Stimulated activated CD8-positive, alpha-beta memory T cell treated with anti-CD3 and anti-CD28 coated beads, Interleukin-7, amount 100 ng/mL, for 48 hours (primary cell): ENCODE results near the gene BRI3.

ENCODE experiments used
- DNase-seq, 2 donors: peaks; one replicate each; pipeline ENCODE4 v3.0.0-alpha.2; 2020; ENCODE audit warnings: low read depth in 1 of 2; ENCODE audit errors: extremely low read depth in 1 of 2

Gene BRI3

DNA sequence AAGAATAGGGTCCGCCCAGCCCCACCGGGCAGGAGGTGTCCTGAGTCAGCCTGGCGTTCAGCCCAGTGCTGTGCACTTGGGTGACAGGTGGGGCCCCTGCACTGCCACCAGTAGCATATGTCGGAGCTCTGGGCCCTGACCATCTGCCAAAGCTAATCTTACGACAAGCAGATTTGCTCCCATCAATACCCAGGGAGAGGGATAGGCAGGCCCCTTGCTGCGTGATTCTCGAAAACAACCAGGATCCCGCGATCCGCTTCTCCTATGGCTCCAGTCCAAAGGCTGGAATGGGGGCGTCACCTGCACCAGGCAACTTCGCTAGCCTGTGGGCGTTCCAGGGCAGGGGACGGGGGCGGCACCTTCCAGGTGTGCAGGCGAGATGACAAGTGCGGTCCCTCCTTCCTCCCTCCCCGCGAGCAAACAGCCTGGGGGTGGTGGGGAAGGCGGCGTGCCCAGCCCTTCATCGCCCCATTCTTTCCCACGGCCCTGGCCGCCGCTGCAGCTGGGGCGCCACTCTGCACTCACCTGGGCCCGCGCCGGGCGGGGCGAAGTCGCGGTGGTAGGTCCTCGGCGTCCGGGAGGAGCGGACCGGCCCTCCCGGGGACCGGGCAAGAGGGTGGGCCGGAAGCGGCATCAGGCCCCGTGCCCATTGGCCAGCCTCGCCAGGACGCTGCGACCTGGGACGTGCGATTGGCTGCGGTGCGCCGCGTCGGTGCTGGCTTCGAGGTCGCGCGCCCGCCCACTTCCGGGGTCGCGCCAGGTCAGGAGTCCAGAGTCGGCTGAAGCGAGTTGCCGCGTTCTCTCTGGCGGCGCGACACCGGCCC is 29.7 kb upstream of the BRI3 start, which contains the start of gene TECPR1:
TECPR1 (minus strand) TSS at position 632 of the 824 bp plus-strand sequence. CDS start 6,086 bp downstream, outside the sequence.
- peak; percentile 84 to 85 for DNase-seq

GRCh38 chr7:98252425-98253054 is 28.9 kb upstream of the BRI3 start:
- DNase-seq: no peak

- DNase-seq: no peak
Measured at GRCh38 chr7:98254516-98254915, 27.0 kb upstream of the BRI3 start.

- DNase-seq: no peak
Measured at GRCh38 chr7:98254951-98255610, 26.4 kb upstream of the BRI3 start.

- DNase-seq: no peak
Measured at GRCh38 chr7:98256431-98256830, 25.1 kb upstream of the BRI3 start.

GRCh38 chr7:98257701-98258100 is 23.8 kb upstream of the BRI3 start:
- DNase-seq: no peak

DNA sequence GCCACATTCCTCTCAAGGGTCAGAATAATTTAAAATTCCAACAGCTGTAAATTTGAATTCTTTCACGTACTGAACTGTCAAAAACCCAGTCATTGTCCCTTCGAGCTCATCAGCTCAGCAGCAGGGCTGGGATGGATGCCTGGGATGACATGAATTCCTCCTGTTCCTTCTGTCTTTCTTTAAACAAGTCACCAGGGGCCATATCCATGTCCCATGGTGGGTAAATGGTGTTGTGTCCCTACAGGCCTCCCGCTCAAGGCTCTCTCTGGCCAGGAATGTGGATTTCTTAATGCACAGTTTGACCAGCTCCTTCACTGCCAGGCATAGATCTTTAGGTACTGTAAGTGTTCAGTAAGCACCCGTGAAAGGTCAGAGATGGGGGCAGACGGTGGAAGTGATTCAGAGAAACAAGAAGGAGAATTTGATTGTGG is 15.6 kb upstream of the BRI3 start:
- no peak for DNase-seq

- no peak for DNase-seq
Measured at GRCh38 chr7:98266840-98267239, 14.6 kb upstream of the BRI3 start.

DNA sequence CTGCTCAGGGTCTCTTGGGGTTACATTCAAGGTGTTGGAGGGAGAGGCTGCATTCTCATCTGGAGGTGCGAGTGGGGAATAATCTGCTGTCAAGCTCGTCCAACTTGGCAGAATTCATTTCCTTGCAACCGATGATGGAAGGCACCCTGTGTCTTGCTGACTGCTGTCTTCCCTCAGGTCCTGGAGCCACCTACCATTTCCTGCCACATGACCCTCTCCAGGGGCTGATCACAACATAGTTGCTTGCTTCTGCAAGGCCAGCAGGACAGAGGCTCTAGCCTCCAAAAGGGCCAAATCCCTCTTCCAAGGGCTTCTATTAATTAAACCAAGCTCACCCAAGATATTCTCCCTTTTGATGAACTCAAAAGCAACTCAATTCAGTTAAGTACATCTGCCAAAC is 14.2 kb upstream of the BRI3 start:
- no peak for DNase-seq

GRCh38 chr7:98276241-98276761 is 5.2 kb upstream of the BRI3 start:
- no peak for DNase-seq

DNA sequence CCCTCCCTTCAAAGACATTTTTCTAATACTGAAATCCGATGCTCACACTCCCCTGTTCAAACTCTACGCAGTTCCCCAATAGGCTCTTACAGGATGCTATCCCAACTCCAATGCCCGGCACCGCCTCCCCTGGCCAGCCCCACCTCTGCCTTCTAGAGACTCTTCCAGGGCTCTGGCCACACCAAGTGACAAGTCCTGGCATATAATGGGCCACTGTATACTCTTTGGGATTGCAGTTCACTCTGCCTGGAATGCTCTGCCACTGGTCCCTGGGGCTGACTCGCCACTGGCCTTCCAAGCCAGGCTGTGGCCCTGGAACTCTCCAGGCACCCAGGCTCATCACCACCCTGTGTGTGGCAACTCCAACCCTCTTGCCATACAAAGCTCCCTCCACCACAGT is 3.1 kb upstream of the BRI3 start:
- no peak for DNase-seq

DNA sequence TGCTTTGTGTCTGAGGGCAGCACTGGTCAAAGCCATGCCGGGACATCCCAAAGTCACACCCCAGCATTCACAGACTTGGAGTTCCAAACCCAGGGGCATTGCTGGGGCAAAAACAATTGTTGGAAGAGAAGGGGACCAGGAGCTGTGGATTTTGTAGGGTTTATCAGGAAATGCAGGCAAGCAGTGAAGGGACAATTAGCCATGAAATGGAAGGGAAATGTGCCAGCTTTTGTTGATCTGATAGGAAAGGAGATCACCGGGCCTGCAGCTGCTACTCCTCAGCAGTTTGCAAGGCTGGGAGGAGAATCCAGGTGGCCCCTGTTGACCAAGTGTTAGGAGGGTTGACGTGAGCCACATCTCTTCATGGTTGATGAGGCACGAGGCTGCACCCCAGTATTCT is 2.5 kb upstream of the BRI3 start:
- DNase-seq: no peak

DNA sequence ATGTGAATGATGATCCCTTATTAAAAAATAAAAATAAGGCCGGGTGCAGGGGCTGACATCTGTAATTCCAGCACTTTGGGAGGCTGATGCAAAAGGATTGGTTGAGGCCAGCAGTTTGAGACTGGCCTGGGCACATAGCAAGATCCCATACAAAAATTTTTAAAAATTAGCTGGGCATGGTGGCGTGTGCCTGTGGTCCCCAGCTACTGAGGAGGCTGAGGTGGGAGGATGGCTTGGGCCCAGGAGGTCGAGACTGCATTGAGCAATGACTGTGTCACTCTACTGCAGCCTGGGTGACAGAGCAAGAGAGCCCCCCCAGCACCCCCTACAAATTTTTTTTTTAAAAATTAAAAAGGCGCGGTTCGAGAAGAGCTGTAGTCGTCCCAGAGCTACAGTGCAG is 1.2 kb upstream of the BRI3 start:
- DNase-seq: no peak

DNA sequence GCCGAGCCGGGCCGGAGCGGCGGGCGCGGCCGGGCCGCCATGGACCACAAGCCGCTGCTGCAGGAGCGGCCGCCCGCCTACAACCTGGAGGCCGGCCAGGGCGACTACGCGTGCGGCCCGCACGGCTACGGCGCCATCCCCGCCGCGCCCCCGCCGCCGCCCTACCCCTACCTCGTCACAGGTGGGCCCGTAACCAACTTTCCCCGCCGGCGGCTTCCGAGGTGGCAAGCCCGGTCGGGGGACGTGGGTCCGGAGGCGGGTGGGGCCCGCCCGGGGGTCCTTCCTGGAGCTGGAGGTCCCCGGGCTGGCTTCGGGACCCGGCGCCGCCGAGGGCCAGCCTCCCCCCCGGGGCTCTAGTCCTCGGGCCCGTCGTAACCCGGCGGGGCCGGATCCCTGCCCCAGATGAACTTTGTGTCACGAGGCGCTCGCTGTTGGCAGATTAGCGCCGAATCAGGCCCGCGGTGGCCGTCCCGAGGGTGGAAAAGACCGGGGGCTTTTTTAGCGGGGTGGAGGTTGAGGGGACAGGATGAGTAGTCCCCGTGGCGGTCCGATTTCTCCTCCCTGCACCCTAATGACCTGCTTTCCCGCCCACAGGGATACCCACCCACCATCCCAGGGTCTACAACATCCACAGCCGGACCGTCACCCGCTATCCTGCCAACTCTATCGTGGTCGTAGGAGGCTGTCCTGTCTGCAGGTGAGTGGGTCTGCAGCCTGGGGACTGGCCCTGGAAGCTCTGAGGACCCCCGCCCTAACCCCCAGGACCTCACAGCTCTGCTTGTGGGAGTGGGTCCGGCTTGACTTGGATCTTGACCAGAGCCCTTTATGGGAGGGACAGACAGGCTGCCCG is 496 bp downstream of the BRI3 start:
- no peak for DNase-seq

DNA sequence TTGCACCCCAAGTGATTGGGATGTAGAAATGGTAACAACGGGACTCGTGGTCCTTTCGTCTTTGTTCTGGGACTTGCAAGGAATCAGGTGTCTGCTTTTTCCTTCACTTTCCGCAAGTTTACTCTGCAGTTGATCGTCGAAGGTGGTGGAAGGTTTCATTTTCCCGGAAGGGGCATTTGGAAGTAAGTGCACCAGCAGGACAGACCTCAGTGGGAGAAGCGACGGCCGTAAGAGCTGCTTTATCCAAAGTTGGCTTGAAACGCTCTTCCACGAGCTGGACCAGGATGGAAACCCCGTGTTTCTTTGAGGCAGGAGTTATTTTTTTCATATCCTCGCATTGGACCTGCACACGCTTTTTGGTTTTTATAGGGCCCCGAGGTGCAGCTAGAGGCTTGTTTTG is 1.2 kb downstream of the BRI3 start:
- DNase-seq: no peak

- DNase-seq: no peak
Measured at GRCh38 chr7:98283127-98283886, 1.8 kb downstream of the BRI3 start.

DNA sequence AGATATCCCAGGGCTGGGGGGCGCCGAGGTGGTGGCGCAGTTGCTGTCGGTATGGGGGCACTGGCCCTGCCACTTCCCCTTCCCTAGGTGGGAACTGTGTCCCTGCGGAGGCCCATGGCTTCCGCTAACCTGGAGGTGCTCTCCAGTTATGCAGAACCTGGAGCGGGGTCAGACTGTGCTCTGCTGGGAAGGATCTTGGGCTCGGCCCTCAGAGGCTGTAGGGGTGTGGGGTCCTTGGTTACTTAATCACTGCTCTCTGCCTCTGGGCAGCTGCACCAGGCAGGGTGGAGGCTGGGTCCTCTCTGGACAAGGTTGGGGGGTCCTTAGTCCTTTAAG is 2.4 kb downstream of the BRI3 start:
- DNase-seq: no peak

DNA sequence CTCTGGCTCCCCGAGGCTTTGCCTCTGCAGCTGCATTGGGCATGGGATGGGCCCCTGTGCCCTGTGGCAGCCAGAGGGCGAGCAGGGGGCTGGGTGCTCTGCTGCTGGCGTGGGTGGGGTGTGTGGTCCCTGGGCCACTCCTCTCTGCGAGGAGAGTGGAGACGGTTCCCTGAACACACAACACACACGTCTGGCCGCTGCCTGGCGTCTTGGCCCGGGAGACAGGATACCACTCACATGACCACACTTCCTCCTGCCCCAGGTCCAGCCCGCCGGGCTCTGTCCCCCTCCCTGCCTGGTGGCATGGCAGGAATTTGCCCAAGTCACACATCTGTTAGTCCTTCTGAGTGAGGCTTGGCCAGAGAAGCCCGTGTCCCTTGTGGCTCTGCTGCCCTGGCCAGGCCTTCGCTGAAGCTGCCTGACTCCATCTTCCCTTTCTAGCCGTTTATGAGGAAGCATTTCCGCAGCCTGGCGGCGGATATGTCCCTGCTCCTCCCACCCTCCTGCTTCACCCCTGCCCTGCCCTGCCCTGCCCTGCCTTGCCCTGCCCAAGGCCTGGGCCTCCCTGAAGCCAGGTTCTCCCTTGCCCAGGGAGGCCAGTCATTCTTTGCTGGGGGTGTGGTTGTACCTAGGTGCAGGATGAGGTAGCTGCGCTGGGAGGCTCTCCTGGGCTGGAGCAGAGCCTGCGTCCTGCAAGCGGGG is 3.0 kb downstream of the BRI3 start:
- DNase-seq: no peak
